NCI-H526 treated with DMSO at 0.1 percent for 48 hours (cell line): Measurements from ENCODE around the gene VPS50.
"Not testable (repeated sequence)": the region's sequence is repeated elsewhere in the genome, so short reads cannot be mapped to it uniquely, and the experiment has no call there.

Source experiments
- DNase-seq: peaks from one replicate; lab custom pipeline; 2025; lab: John Stamatoyannopoulos, UW

The VPS50 gene

GRCh38 chr7:93238748-93239147 lies 6.6 kb downstream of the VPS50 start:
- DNase-seq = no peak

- DNase-seq = no peak
These were observed 7.7 kb downstream of the VPS50 start for GRCh38 chr7:93239824-93240223.

GRCh38 chr7:93242106-93242505 lies 9.9 kb downstream of the VPS50 start:
- no peak for DNase-seq

- peak; percentile 18 for DNase-seq
These were observed 13.6 kb downstream of the VPS50 start for GRCh38 chr7:93245525-93246432.

GRCh38 chr7:93249491-93250148 lies 17.5 kb downstream of the VPS50 start:
- no peak for DNase-seq

- DNase-seq = no peak
These were observed 26.5 kb downstream of the VPS50 start for GRCh38 chr7:93258661-93259060.

- no peak for DNase-seq
These were observed 30.4 kb downstream of the VPS50 start for GRCh38 chr7:93262535-93262934.

- DNase-seq = no peak
These were observed 33.1 kb downstream of the VPS50 start for GRCh38 chr7:93265220-93265619.

- DNase-seq = no peak
These were observed 47.4 kb downstream of the VPS50 start for GRCh38 chr7:93279541-93279940.

- DNase-seq = no peak
These were observed 52.7 kb downstream of the VPS50 start for GRCh38 chr7:93284908-93285307.

GRCh38 chr7:93293229-93293628 lies 61.1 kb downstream of the VPS50 start:
- DNase-seq = no peak

- DNase-seq = no peak
These were observed 66.0 kb downstream of the VPS50 start for GRCh38 chr7:93298206-93298605.

GRCh38 chr7:93298671-93299070 lies 66.5 kb downstream of the VPS50 start:
- no peak for DNase-seq

- DNase-seq = no peak
These were observed 69.6 kb downstream of the VPS50 start for GRCh38 chr7:93301736-93302135.

- no peak for DNase-seq
These were observed 75.0 kb downstream of the VPS50 start for GRCh38 chr7:93307131-93307660.

- no peak for DNase-seq
These were observed 75.8 kb downstream of the VPS50 start for GRCh38 chr7:93307943-93308342.

- DNase-seq = no peak
These were observed 78.2 kb downstream of the VPS50 start for GRCh38 chr7:93310346-93310745.

- DNase-seq = no peak
These were observed 82.3 kb downstream of the VPS50 start for GRCh38 chr7:93314449-93314848.

GRCh38 chr7:93315896-93316295 lies 83.7 kb downstream of the VPS50 start:
- no peak for DNase-seq

GRCh38 chr7:93316730-93317129 lies 84.6 kb downstream of the VPS50 start:
- DNase-seq = no peak

GRCh38 chr7:93320887-93321286 lies 88.7 kb downstream of the VPS50 start:
- DNase-seq = no peak

GRCh38 chr7:93326291-93326690 lies 94.1 kb downstream of the VPS50 start:
- DNase-seq = not testable (repeated sequence)

- no peak for DNase-seq
These were observed 95.0 kb downstream of the VPS50 start for GRCh38 chr7:93327006-93327633.
